A549 (cell line): ENCODE results near the gene BMP7.

ENCODE experiments used
- CTCF ChIP-seq: fragments of >200 bp; sonication (Bioruptor Twin); formaldehyde crosslinking; IDR thresholded peaks from 3 replicates; pipeline ENCODE4 v1.5.1; 2016
- EP300 ChIP-seq, 2 experiments: fragments of >200 bp; sonication (Bioruptor Twin); formaldehyde crosslinking; IDR thresholded peaks; 2 replicates in 1 of 2; 3 replicates in 1 of 2; pipeline ENCODE4 v1.6.1; 2016 to 2017

GRCh38 chr20:57218489-57218888, 48.0 kb downstream of the BMP7 start:
- TF ChIP-seq CTCF (no peak), EP300 (IDR thresholded peaks at IDR 0.05) (no peak)
